CD14-positive monocyte (primary cell): Measurements from ENCODE around the gene PTF1A. TPM values are rescaled to one million over a fixed set of nuclear protein-coding genes. Genes with fewer than 3 reads are reported as not detected.
"Not testable (repeated sequence)": the region's sequence is repeated elsewhere in the genome, so short reads cannot be mapped to it uniquely, and the experiment has no call there.

Experiments
- DNase-seq, 3 donors: peaks; one replicate each; pipeline ENCODE4 v3.0.0-alpha.2; 2011 to 2022
- H2AFZ ChIP-seq: 2 replicates; pipeline ENCODE4 v1.6.0; 2012; ENCODE audit warnings: mild to moderate bottlenecking, low read depth, low read length, inconsistent platforms; ENCODE audit not compliant: insufficient read depth, poor library complexity, severe bottlenecking
- H3K27ac ChIP-seq, 2 donors: 1 replicate in 1 of 2; 2 replicates in 1 of 2; pipeline ENCODE4 v1.5.1; 2012 to 2013; ENCODE audit warnings: low read length in 2 of 2, control low read depth in 1 of 2, inconsistent platforms in 1 of 2, low read depth in 1 of 2, mild to moderate bottlenecking in 1 of 2
- H3K27me3 ChIP-seq, 2 donors: one replicate each; pipeline versions ENCODE4 v1.6.0 to v1.6.1; 2011 to 2013; ENCODE audit warnings: low read length in 2 of 2; ENCODE audit not compliant: control insufficient read depth in 2 of 2, insufficient read depth in 2 of 2
- H3K36me3 ChIP-seq, 2 donors: replicated peaks in 1 of 2; 1 replicate in 1 of 2; 2 replicates in 1 of 2; pipeline versions ENCODE4 v1.5.1 to v1.6.1; 2012 to 2013; ENCODE audit warnings: low read length in 2 of 2, control low read depth in 1 of 2, inconsistent platforms in 1 of 2, mild to moderate bottlenecking in 1 of 2; ENCODE audit not compliant: insufficient read depth in 2 of 2, control insufficient read depth in 1 of 2
- H3K4me1 ChIP-seq, 2 donors: 1 replicate in 1 of 2; 2 replicates in 1 of 2; pipeline versions ENCODE4 v1.5.1 to v1.6.1; 2012 to 2013; ENCODE audit warnings: low read length in 2 of 2, control low read depth in 1 of 2, inconsistent platforms in 1 of 2, mild to moderate bottlenecking in 1 of 2, moderate library complexity in 1 of 2; ENCODE audit not compliant: insufficient read depth in 2 of 2, control insufficient read depth in 1 of 2
- H3K4me2 ChIP-seq: replicated peaks from 2 replicates; pipeline ENCODE3; 2012; ENCODE audit warnings: low read length, moderate library complexity, mild to moderate bottlenecking; ENCODE audit not compliant: poor library complexity, severe bottlenecking; ENCODE audit errors: extremely low read depth
- H3K4me3 ChIP-seq, 3 experiments: fragments of 200-600 bp in 1 of 3; sonication (generic) in 1 of 3; replicated peaks in 1 of 3; 1 replicate in 2 of 3; 2 replicates in 1 of 3; pipeline ENCODE4 v1.5.1; 2011 to 2013; ENCODE audit warnings: low read length in 3 of 3, mild to moderate bottlenecking in 3 of 3, control low read depth in 2 of 3, low read depth in 2 of 3, inconsistent platforms in 1 of 3, moderate library complexity in 1 of 3
- H3K79me2 ChIP-seq: 2 replicates; pipeline ENCODE4 v1.6.0; 2012; ENCODE audit warnings: mild to moderate bottlenecking, control low read depth, inconsistent platforms, low read length, moderate library complexity; ENCODE audit not compliant: insufficient read depth
- H3K9ac ChIP-seq: 2 replicates; pipeline ENCODE4 v1.6.0; 2017; ENCODE audit warnings: low read length, mild to moderate bottlenecking; ENCODE audit not compliant: insufficient read depth, poor library complexity, severe bottlenecking
- H3K9me3 ChIP-seq, 2 donors: replicated peaks in 1 of 2; 1 replicate in 1 of 2; 2 replicates in 1 of 2; pipeline versions ENCODE4 v1.5.1 to v1.6.1; 2012 to 2013; ENCODE audit warnings: low read length in 2 of 2, control low read depth in 1 of 2; ENCODE audit not compliant: control insufficient read depth in 1 of 2, insufficient read depth in 1 of 2
- H4K20me1 ChIP-seq: 2 replicates; pipeline ENCODE4 v1.6.0; 2012; ENCODE audit warnings: mild to moderate bottlenecking, low read length, control low read depth, moderate library complexity; ENCODE audit not compliant: insufficient read depth
- H3K27ac Mint-ChIP-seq, 7 donors: one replicate each; pipeline ENCODE4 v1.8.0; 2020; ENCODE audit warnings: mild to moderate bottlenecking in 7 of 7, mixed read lengths in 7 of 7, moderate library complexity in 6 of 7, inconsistent platforms in 2 of 7
- H3K27me3 Mint-ChIP-seq, 3 donors: one replicate each; pipeline ENCODE4 v1.8.0; 2021 to 2022; ENCODE audit warnings: low read depth in 3 of 3, mild to moderate bottlenecking in 3 of 3, mixed read lengths in 3 of 3, moderate library complexity in 3 of 3, inconsistent platforms in 1 of 3
- H3K36me3 Mint-ChIP-seq, 2 donors: one replicate each; pipeline ENCODE4 v1.8.0; 2020; ENCODE audit warnings: mixed read lengths in 2 of 2, inconsistent platforms in 1 of 2, mild to moderate bottlenecking in 1 of 2
- H3K4me1 Mint-ChIP-seq: one replicate; pipeline ENCODE4 v1.8.0; 2020; ENCODE audit warnings: mild to moderate bottlenecking, mixed read lengths
- H3K4me3 Mint-ChIP-seq, 2 donors: one replicate each; pipeline ENCODE4 v1.8.0; 2020; ENCODE audit warnings: mild to moderate bottlenecking in 2 of 2, mixed read lengths in 2 of 2, moderate library complexity in 1 of 2
- H3K9me3 Mint-ChIP-seq, 7 donors: one replicate each; pipeline ENCODE4 v1.8.0; 2020 to 2022; ENCODE audit warnings: mixed read lengths in 7 of 7, mild to moderate bottlenecking in 6 of 7, moderate library complexity in 6 of 7, inconsistent platforms in 2 of 7
- CTCF ChIP-seq: fragments of 200-600 bp; IDR thresholded peaks from one replicate; pipeline ENCODE4 v1.8.0; 2022; ENCODE audit warnings: antibody characterized with exemption, mild to moderate bottlenecking
- WGBS: methylation state at CpG from one replicate; pipeline ENCODE4 v1.1.5; 2013; ENCODE audit warnings: missing lambda C conversion rate; ENCODE audit not compliant: insufficient coverage; 5-methylcytosine and 5-hydroxymethylcytosine counted together
- intact Hi-C, 2 donors: fragments of 100-400 bp; cut with micrococcal nuclease; formaldehyde crosslinking; loops; one replicate each; pipeline versions ENCODE4 v1.15.0 to v1.15.1; 2023
- polyA plus RNA-seq, 3 donors: library from polyadenylated mRNA; depleted of rRNA in 1 of 3; unstranded in 2 of 3; stranded (reverse) in 1 of 3; fragments of 300-500 nt in 2 of 3; fragments of >200 nt in 1 of 3; fragmentation: Illumina TruSeq in 2 of 3; gene quantifications; 1 replicate in 2 of 3; 2 replicates in 1 of 3; pipeline ENCODE4 v1.2.3, GENCODE V29; 2012 to 2021

Gene PTF1A
- polyA plus RNA-seq, 3 donors, result not detected

- peak overlapping the region in 1 of 7 donors; percentile 43 for H3K27ac Mint-ChIP-seq
- no peak for DNase-seq
- no peak for TF ChIP-seq CTCF
- no peaks in the 10 kb centered on the region for H3K4me1 Mint-ChIP-seq
- H3K27me3 Mint-ChIP-seq, result peaks cover 0 to 2% (median 1%) of the 10 kb centered on the region in 3 donors
- no peaks in the 10 kb centered on the region for H3K9me3 ChIP-seq
- H3K27me3 ChIP-seq, result no peaks in the 10 kb centered on the region
- no peak overlapping the region for H3K9ac ChIP-seq
- intact Hi-C loops, result no loop called here
- H4K20me1 ChIP-seq, result no peaks in the 10 kb centered on the region
- no peaks in the 10 kb centered on the region for H3K36me3 Mint-ChIP-seq
- no peak overlapping the region for H3K4me3 Mint-ChIP-seq
- H3K4me1 ChIP-seq, result no peaks in the 10 kb centered on the region
- H3K27ac ChIP-seq, result no peak overlapping the region
- peaks cover 0 to 10% (median 2%) of the 10 kb centered on the region in 7 donors for H3K9me3 Mint-ChIP-seq
- H3K4me3 ChIP-seq, result no peak overlapping the region
- H3K4me2 ChIP-seq, result no peak overlapping the region
- no CpG with 5 or more reads among the region's 1 CpG for WGBS
- H2AFZ ChIP-seq, result no peak overlapping the region
- no peaks in the 10 kb centered on the region for H3K36me3 ChIP-seq
- H3K79me2 ChIP-seq, result no peaks in the 10 kb centered on the region
These were observed 38.5 kb downstream of the PTF1A start for GRCh38 chr10:23230582-23230981.

GRCh38 chr10:23238015-23238414 is 45.9 kb downstream of the PTF1A start:
- no peak overlapping the region for H3K27ac Mint-ChIP-seq
- Histone ChIP-seq H3K27me3 (no peaks in the 10 kb centered on the region), H3K4me2 (no peak overlapping the region), H4K20me1 (no peaks in the 10 kb centered on the region), H3K79me2 (no peaks in the 10 kb centered on the region), H3K27ac (no peak overlapping the region), H3K36me3 (no peaks in the 10 kb centered on the region), H3K4me1 (no peaks in the 10 kb centered on the region), H2AFZ (no peak overlapping the region), H3K4me3 (no peak overlapping the region), H3K9me3 (peaks cover 0 to 5% of the 10 kb centered on the region in 2 donors), H3K9ac (no peak overlapping the region)
- H3K27me3 Mint-ChIP-seq, result peaks cover 0 to 3% (median 0%) of the 10 kb centered on the region in 3 donors
- no peak for DNase-seq
- peaks cover 2 to 10% (median 4%) of the 10 kb centered on the region in 7 donors for H3K9me3 Mint-ChIP-seq
- H3K4me3 Mint-ChIP-seq, result no peak overlapping the region
- WGBS, result no CpG with 5 or more reads among the region's 3 CpGs
- H3K36me3 Mint-ChIP-seq, result no peaks in the 10 kb centered on the region
- intact Hi-C loops, result no loop called here
- H3K4me1 Mint-ChIP-seq, result no peaks in the 10 kb centered on the region
- no peak for TF ChIP-seq CTCF

- H3K36me3 Mint-ChIP-seq, H3K9ac ChIP-seq, intact Hi-C loops, H3K36me3 ChIP-seq, H4K20me1 ChIP-seq, H3K4me2 ChIP-seq, H3K27me3 Mint-ChIP-seq, H3K27ac ChIP-seq, H2AFZ ChIP-seq, H3K27me3 ChIP-seq, H3K4me3 Mint-ChIP-seq, H3K4me3 ChIP-seq, H3K79me2 ChIP-seq, H3K4me1 ChIP-seq, DNase-seq, H3K4me1 Mint-ChIP-seq, H3K27ac Mint-ChIP-seq: not testable (repeated sequence)
- peaks cover 2 to 13% (median 9%) of the 10 kb centered on the region in 7 donors for H3K9me3 Mint-ChIP-seq
- WGBS, result no CpG with 5 or more reads among the region's 1 CpG
- peaks cover 4 to 11% of the 10 kb centered on the region in 2 donors for H3K9me3 ChIP-seq
These were observed 49.7 kb downstream of the PTF1A start for GRCh38 chr10:23241779-23242178.
